Cardiac muscle cell (in vitro differentiated cells and primary cell): ENCODE data around the gene SEPTIN8. TPM values are rescaled to one million over a fixed set of nuclear protein-coding genes. Genes with fewer than 3 reads are reported as not detected.

Source experiments
- DNase-seq, 2 donors: peaks; one replicate each; pipeline versions ENCODE4 v3.0.0 to v3.0.0-alpha.2; 2010 to 2017; ENCODE audit warnings: low read depth in 1 of 2, low spot score in 1 of 2
- H3K27ac ChIP-seq: fragments of 200-600 bp; sonication (generic); 2 replicates; pipeline ENCODE4 v1.5.1; 2016
- H3K27me3 ChIP-seq: fragments of 200-600 bp; sonication (generic); 2 replicates; pipeline ENCODE4 v1.6.0; 2016; ENCODE audit warnings: control low read depth
- H3K36me3 ChIP-seq: fragments of 200-600 bp; sonication (generic); 2 replicates; pipeline ENCODE4 v1.5.1; 2016; ENCODE audit warnings: control low read depth
- H3K4me1 ChIP-seq: fragments of 200-600 bp; sonication (generic); 2 replicates; pipeline ENCODE4 v1.8.1; 2017; ENCODE audit warnings: low read depth, mild to moderate bottlenecking, mixed run types
- H3K4me3 ChIP-seq: fragments of 200-600 bp; sonication (generic); 2 replicates; pipeline ENCODE4 v1.5.1; 2016; ENCODE audit warnings: mild to moderate bottlenecking
- H3K9me3 ChIP-seq: fragments of 200-600 bp; sonication (generic); 2 replicates; pipeline ENCODE4 v1.5.1; 2017; ENCODE audit warnings: low read depth, mild to moderate bottlenecking, control low read depth
- polyA plus RNA-seq: library from polyadenylated mRNA; unstranded; fragments of >200 nt; fragmentation: Nextera tagmentation; extraction: Ambion mirVana; gene quantifications from 2 replicates; pipeline ENCODE4 v1.2.1, GENCODE V29; 2016
- total RNA-seq: library from RNA; depleted of rRNA; stranded (reverse); fragments of >200 nt; gene quantifications from 2 replicates; pipeline ENCODE4 v1.2.3, GENCODE V29; 2016
- TF ChIP-seq, protein P1 (sequence below): IDR thresholded peaks from 2 replicates; pipeline ENCODE4 v1.5.1; 2012; ENCODE audit warnings: low read depth, mild to moderate bottlenecking, low read length

Gene SEPTIN8
- total and polyA plus RNA-seq, 2 experiments from 2014 or later = 18.6 to 51.9 TPM

DNA sequence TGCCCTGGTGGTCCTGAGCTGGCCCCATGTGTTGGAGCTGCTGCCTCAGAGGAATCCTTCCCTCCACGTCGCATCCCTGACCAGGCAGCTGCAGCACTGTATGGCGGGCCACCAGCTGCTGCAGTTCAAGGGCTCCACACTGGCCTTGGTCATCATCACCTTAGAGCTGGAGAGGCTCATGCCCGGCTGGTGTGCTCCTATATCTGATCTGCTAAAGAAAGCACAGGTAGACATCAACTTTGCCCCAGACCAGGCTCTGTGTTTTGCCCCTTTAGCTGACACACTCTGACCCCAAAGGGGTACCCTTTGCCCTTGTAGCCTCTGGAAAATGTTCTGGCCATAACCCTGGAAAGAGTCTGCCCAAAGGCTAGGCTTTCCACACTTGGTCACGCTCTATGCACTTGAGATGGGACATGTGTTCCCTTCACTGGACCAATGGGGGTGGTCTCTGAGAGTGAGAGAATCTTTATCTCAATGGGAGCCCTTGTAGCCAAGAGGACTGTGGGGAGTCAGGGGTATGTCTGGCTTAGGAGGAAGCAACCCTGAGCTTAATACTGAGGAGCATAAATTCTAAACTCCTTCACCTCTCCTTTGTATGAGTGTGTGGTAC lies 25.0 kb downstream of the SEPTIN8 start:
- no peaks in the 10 kb centered on the region for H3K9me3 ChIP-seq
- H3K36me3 ChIP-seq = no peaks in the 10 kb centered on the region
- no peak overlapping the region for H3K27ac ChIP-seq
- no peaks in the 10 kb centered on the region for H3K4me1 ChIP-seq
- H3K27me3 ChIP-seq = peaks cover 45% of the 10 kb centered on the region
- TF ChIP-seq, protein P1, sequence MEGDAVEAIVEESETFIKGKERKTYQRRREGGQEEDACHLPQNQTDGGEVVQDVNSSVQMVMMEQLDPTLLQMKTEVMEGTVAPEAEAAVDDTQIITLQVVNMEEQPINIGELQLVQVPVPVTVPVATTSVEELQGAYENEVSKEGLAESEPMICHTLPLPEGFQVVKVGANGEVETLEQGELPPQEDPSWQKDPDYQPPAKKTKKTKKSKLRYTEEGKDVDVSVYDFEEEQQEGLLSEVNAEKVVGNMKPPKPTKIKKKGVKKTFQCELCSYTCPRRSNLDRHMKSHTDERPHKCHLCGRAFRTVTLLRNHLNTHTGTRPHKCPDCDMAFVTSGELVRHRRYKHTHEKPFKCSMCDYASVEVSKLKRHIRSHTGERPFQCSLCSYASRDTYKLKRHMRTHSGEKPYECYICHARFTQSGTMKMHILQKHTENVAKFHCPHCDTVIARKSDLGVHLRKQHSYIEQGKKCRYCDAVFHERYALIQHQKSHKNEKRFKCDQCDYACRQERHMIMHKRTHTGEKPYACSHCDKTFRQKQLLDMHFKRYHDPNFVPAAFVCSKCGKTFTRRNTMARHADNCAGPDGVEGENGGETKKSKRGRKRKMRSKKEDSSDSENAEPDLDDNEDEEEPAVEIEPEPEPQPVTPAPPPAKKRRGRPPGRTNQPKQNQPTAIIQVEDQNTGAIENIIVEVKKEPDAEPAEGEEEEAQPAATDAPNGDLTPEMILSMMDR = no peak
- H3K4me3 ChIP-seq = no peak overlapping the region
- no peak for DNase-seq

DNA sequence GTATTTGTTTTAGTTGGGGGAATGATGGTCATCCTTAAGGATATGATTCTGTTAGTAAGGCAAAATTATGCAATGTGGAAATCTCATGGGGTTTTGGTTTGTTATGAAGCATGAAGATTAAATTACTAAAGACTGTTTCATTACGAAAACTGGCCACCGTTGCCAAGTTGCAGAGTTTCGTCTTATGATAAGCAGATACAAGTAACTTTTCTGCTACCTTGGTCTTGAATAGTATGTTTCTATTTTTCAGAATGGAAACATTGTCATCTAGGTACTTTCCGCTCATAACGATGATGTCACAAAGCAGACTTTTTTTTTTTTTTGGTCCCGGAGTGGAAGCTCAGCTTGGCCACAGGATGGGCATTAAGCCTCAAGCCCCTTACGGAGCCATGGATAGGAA lies 25.6 kb downstream of the SEPTIN8 start:
- Histone ChIP-seq H3K4me3 (no peak overlapping the region), H3K27ac (no peak overlapping the region), H3K27me3 (peaks cover 51% of the 10 kb centered on the region), H3K36me3 (no peaks in the 10 kb centered on the region), H3K9me3 (no peaks in the 10 kb centered on the region), H3K4me1 (no peaks in the 10 kb centered on the region)
- TF ChIP-seq, protein P1 = no peak
- peak in 1 of 2 donors; percentile 95 for DNase-seq

DNA sequence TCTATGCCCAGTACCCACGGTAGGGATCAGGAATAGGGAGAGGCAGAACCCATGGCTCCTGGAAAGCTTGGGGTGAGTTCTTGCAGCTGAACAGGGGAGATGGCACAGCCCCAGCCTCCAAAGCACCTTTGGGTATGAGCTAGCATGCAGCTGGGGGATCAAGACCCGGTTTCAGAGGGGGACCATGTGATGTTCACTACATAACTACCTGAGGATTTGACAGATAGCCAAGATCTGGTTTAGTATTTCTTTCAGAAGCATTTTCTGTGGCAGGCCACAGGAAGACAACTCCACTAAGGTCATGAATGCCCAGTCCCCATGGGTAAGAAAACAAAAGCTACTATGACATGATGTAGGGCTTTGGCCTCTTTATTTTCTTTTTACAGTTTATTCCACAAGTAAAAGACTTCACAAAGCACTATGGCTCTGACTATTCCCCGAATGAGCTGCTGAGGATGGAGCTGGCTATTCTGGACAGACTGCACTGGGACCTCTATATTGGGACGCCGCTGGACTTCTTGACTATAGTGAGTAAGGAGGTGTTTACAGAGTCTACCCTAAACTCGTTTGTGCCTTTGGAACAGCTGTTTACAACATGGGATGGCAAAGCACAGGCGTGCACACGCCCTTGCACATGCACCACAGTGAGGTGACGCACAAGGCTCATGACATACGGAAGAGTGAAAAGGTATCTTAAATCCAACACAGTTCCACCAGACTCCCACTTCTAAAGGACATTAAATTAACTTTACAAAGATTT lies 26.4 kb downstream of the SEPTIN8 start:
- Histone ChIP-seq H3K27me3 (peaks cover 59% of the 10 kb centered on the region), H3K9me3 (no peaks in the 10 kb centered on the region), H3K27ac (no peak overlapping the region), H3K36me3 (no peaks in the 10 kb centered on the region), H3K4me3 (no peak overlapping the region), H3K4me1 (no peaks in the 10 kb centered on the region)
- TF ChIP-seq, protein P1 = no peak
- no peak for DNase-seq

DNA sequence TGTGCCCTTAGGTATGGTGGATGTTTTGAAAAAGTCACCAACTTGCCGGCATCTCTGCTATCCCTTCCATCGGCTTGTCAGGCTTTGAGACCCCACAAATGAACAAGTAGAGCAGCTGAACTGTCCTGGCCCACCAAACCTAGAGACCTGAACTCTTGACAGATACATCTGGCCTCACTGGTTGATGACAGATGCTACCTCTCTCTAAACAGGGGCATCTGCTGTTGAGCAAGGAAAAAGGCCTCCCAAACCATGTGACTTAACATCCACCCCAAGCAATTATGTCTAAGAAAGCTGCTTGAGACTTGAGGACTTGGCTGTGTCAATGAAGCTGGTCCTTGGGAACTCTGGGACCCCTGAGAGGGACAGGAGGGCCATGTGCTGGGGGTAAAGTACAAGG lies 27.5 kb downstream of the SEPTIN8 start:
- no peaks in the 10 kb centered on the region for H3K4me1 ChIP-seq
- TF ChIP-seq, protein P1 = no peak
- H3K27me3 ChIP-seq = peaks cover 71% of the 10 kb centered on the region
- no peaks in the 10 kb centered on the region for H3K9me3 ChIP-seq
- H3K36me3 ChIP-seq = no peaks in the 10 kb centered on the region
- H3K4me3 ChIP-seq = no peak overlapping the region
- H3K27ac ChIP-seq = no peak overlapping the region
- DNase-seq = no peak

DNA sequence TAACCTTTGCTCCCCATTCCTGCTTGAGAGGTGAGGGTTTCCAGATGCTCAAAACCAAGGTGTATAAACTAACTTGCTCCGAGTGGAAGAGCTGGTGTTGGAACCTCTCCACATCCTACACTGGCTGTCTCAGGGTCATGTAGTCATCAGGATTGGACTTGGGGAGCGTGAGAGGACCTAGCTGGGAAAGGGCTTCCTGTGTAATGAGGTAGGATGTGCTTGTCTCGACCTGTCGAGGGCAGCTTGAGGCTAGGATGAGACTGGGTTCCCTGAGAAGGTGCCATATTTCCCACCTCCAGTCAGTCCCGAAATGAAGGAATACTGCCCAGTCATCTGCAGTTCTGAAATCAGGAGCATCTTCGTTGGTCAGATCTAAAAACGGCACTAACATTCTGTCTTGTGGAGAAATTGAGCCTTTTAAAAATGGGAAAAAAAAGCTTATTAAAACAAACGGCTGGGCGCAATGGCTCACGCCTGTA lies 28.5 kb downstream of the SEPTIN8 start:
- H3K27me3 ChIP-seq = peaks cover 77% of the 10 kb centered on the region
- no peak for DNase-seq
- H3K27ac ChIP-seq = no peak overlapping the region

More for the DNA sequence above, 28.5 kb downstream of the SEPTIN8 start:
- Histone ChIP-seq H3K36me3 (no peaks in the 10 kb centered on the region), H3K4me3 (no peak overlapping the region), H3K9me3 (no peaks in the 10 kb centered on the region), H3K4me1 (no peaks in the 10 kb centered on the region)
- TF ChIP-seq, protein P1 = no peak
